ENCODE results near the gene FAM135A.
"Not testable (repeated sequence)": the region's sequence is repeated elsewhere in the genome, so short reads cannot be mapped to it uniquely, and the experiment has no call there.

Gene FAM135A

DNA sequence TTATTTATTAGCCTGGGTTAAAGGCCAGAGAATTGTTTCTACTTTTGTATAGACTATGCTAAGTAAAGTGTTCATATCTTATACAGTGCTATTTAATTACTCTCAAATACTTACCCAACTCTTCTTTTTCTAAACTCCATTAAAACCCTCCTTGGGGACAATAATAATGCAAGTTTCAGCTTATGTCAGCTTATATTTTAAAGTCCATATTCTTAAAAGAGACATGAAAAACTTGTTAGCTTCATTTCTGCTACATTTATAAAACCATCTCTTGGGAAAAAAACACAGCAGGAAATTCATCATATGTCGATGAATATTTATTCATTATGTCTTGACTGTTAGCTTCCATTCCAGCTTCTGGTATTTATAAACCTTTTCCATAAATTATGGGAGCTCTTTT lies 81.5 kb downstream of the FAM135A start:
- TF ChIP-seq, protein P1, sequence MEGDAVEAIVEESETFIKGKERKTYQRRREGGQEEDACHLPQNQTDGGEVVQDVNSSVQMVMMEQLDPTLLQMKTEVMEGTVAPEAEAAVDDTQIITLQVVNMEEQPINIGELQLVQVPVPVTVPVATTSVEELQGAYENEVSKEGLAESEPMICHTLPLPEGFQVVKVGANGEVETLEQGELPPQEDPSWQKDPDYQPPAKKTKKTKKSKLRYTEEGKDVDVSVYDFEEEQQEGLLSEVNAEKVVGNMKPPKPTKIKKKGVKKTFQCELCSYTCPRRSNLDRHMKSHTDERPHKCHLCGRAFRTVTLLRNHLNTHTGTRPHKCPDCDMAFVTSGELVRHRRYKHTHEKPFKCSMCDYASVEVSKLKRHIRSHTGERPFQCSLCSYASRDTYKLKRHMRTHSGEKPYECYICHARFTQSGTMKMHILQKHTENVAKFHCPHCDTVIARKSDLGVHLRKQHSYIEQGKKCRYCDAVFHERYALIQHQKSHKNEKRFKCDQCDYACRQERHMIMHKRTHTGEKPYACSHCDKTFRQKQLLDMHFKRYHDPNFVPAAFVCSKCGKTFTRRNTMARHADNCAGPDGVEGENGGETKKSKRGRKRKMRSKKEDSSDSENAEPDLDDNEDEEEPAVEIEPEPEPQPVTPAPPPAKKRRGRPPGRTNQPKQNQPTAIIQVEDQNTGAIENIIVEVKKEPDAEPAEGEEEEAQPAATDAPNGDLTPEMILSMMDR (conservative IDR thresholded peaks at IDR 0.05; ENCODE audit: control insufficient read depth, insufficient read depth, low read depth, low read length) = no peak
- no peak overlapping the region for H3K4me3 ChIP-seq (ENCODE audit: control insufficient read depth, low read depth, low read length)
- no peak for DNase-seq (ENCODE audit: low read depth)

DNA sequence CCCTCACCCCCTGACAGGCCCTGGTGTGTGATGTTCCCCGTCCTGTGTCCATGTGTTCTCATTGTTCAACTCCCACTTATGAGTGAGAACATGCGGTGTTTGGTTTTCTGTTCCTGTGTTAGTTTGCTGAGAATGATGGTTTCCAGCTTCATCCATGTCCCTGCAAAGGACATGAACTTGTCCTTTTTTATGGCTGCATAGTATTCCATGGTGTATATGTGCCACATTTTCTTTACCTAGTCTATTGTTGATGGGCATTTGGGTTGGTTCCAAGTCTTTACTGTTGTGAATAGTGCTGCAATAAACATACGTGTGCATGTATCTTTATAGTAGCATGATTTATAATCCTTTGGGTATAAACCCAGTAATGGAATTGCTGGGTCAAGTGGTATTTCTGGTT lies 82.5 kb downstream of the FAM135A start:
- DNase-seq (ENCODE audit: low read depth); H3K4me3 ChIP-seq (ENCODE audit: control insufficient read depth, low read depth, low read length): not testable (repeated sequence)

DNA sequence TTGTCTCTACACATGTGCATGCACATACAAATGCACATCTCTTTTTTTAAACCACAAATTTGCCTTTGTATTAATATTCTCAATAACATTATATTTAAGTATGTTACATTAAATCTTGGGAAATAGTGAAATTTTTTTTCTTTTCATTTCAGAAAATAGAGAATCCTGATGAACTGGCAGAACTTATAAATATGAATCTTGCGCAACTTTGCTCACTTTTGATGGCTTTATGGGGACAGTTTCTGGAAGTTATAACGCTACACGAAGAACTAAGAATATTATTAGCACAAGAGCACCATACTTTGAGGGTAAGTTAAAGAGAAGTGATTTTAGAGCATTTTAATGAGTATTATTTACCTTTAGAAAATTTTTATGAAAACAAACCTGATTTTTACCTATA lies 89.2 kb downstream of the FAM135A start:
- TF ChIP-seq, protein P1 (conservative IDR thresholded peaks at IDR 0.05; ENCODE audit: control insufficient read depth, insufficient read depth, low read depth, low read length) = no peak

DNA sequence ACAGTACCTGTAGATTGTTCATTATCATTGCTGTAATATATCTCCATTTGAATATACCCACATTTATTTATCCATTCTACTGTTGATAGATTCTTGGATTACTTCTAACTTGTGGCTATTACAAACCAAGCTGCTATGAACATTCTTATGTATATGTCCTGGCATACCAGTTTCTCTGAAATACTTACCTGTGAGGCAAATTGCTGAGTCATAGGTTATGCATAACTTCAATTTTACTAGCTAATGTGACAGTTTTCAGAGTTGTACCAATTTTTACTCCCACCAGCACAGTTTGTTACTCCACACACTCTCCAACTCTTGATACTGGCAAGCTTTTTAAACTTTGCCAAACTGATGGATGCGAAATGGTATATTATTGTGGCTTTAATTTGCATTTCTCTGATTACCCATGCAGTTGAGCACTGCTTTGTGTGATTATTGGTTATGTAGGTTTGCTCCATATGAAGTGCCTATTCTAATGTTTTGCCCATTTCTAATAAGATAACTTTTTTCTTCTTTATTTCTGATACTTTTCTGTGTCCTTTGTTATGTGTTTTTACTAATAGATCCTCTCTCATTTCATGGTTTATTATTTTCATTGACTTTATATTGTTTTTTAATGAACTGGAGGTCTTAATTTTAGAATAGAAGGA lies 90.6 kb downstream of the FAM135A start:
- H3K4me3 ChIP-seq (ENCODE audit: control insufficient read depth, low read depth, low read length) = no peak overlapping the region
- no peak for DNase-seq (ENCODE audit: low read depth)
- TF ChIP-seq, protein P1 (conservative IDR thresholded peaks at IDR 0.05; ENCODE audit: control insufficient read depth, insufficient read depth, low read depth, low read length) = no peak

More for the DNA sequence above, 89.2 kb downstream of the FAM135A start:
- DNase-seq (ENCODE audit: low read depth) = no peak
- no peak overlapping the region for H3K4me3 ChIP-seq (ENCODE audit: control insufficient read depth, low read depth, low read length)

DNA sequence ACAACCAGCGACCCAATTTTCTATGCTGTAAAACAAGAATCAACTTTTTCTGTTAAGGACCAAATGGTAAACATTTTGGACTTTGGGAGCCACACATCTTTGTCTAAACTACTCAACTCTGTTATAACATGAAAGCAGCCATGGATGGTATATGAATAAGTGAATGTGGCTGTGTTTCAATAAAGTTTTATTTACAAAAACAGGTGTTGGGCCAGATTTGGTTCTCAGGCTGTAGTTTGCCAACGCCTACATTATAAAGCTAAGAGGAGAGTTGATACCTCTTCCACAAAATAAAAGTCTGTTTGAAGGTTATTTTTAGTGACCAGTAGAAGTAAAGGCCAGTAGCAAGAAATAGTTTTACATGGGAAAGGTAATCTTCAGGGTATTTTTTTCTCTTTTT lies 93.0 kb downstream of the FAM135A start:
- H3K4me3 ChIP-seq (ENCODE audit: control insufficient read depth, low read depth, low read length) = no peak overlapping the region
- no peak for DNase-seq (ENCODE audit: low read depth)

DNA sequence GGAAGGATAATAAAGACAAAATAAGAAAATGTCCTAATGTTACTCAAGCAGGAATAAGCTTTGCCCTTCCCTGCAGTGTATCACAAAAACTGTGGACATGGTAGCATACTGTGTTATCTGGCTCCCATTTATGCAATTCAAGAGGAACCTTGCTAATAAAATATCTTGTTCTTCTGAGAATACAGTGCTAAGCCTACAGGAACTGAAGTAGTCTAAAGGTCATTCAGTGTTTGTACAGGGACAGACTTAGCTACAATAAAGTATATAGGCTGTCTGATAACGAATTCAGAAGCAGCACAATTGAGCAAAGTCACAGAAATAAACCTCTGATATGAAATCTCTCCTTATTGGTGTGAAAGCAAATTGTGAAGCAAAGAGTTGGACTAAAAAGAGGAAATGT lies 93.9 kb downstream of the FAM135A start:
- H3K4me3 ChIP-seq (ENCODE audit: control insufficient read depth, low read depth, low read length) = no peak overlapping the region
- DNase-seq (ENCODE audit: low read depth) = no peak
- TF ChIP-seq, protein P1 (conservative IDR thresholded peaks at IDR 0.05; ENCODE audit: control insufficient read depth, insufficient read depth, low read depth, low read length) = no peak

More for the DNA sequence above, 93.0 kb downstream of the FAM135A start:
- TF ChIP-seq, protein P1 (conservative IDR thresholded peaks at IDR 0.05; ENCODE audit: control insufficient read depth, insufficient read depth, low read depth, low read length) = no peak

DNA sequence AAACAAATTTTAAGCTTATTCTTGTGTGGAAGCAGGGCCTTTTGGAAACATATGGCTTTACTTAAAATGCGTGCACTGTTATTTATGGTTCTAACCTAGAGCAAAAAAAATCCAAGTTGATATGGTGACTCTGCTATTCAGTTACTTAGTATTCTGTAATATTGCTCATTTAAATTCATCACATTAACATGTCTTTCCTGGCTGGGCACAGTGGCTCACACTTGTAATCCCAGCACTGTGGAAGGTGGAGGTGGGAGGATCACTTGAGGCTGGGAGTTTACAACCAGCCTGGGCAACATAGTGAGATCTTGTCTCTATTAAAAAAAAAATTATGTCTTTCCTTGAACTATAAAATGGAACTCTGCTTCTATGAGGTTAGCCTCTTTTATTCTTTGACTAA lies 95.6 kb downstream of the FAM135A start:
- no peak for DNase-seq (ENCODE audit: low read depth)
- TF ChIP-seq, protein P1 (conservative IDR thresholded peaks at IDR 0.05; ENCODE audit: control insufficient read depth, insufficient read depth, low read depth, low read length) = no peak
- H3K4me3 ChIP-seq (ENCODE audit: control insufficient read depth, low read depth, low read length) = no peak overlapping the region
